ENCODE measurements around the gene LTC4S. TPM values are rescaled to one million over a fixed set of nuclear protein-coding genes. Genes with fewer than 3 reads are reported as not detected.

The LTC4S gene
- total RNA-seq, 4 donors from 2014 or later, result 7.5 to 8.8 (median 8.2) TPM; not detected in 1

DNA sequence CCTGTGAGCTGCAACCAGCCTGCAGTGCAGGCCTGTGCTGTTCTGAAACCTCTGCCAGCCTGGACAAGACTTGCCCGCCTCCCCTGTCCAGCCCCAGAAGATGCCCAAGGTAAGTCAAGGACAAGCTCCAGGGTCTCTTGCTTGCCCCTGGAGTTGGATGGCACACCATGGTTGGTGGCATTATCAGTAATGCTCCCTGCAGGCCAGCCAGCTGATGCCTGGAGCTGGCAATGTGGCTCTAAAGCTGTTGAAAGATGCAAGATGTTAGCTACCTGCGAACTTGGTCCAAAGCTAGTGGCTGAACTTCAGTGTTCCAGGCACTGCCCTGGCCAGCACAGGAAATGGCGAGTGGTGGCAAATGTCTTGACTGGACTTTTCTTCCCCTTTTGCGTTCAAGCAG is 14.0 kb upstream of the LTC4S start:
- Histone ChIP-seq H3K4me1 (no peaks in the 10 kb centered on the region), H3K9me3 (no peaks in the 10 kb centered on the region), H3K36me3 (peaks cover 0 to 55% of the 10 kb centered on the region in 2 donors), H3K27me3 (no peaks in the 10 kb centered on the region), H3K4me3 (no peak overlapping the region), H3K27ac (no peak overlapping the region)
- no peak for TF ChIP-seq POLR2A (IDR thresholded peaks at IDR 0.05)
- TF ChIP-seq EP300 (IDR thresholded peaks at IDR 0.05), result no peak
- TF ChIP-seq POLR2AphosphoS5 (IDR thresholded peaks at IDR 0.05), result no peak
- TF ChIP-seq, protein P1, sequence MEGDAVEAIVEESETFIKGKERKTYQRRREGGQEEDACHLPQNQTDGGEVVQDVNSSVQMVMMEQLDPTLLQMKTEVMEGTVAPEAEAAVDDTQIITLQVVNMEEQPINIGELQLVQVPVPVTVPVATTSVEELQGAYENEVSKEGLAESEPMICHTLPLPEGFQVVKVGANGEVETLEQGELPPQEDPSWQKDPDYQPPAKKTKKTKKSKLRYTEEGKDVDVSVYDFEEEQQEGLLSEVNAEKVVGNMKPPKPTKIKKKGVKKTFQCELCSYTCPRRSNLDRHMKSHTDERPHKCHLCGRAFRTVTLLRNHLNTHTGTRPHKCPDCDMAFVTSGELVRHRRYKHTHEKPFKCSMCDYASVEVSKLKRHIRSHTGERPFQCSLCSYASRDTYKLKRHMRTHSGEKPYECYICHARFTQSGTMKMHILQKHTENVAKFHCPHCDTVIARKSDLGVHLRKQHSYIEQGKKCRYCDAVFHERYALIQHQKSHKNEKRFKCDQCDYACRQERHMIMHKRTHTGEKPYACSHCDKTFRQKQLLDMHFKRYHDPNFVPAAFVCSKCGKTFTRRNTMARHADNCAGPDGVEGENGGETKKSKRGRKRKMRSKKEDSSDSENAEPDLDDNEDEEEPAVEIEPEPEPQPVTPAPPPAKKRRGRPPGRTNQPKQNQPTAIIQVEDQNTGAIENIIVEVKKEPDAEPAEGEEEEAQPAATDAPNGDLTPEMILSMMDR (IDR thresholded peaks at IDR 0.05), result no peak
- WGBS, 2 donors (ENCODE audit: low coverage in 1 of 2), result 66 to 92% methylated on average over 2 of the region's 4 CpGs
- ATAC-seq, result no peak

DNA sequence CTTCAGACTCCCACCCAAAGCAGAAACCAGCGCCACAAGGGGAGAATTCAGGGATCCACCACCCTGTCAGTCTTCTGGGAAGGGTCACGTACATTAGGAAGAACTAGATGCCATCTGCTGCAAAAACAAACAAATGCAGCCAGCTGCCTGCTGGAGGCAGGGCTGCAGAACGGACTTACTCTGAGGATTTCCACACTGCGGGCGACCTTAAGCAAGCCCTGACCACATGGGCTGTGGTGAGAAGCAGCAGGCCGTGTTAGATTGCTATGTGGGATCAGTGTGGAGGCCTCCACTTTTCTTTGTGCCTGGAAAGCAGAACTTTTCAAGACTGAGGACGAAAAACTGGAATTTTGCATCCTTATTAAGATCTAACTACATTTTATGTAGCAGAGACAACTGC is 13.4 kb upstream of the LTC4S start:
- Histone ChIP-seq H3K27me3 (no peaks in the 10 kb centered on the region), H3K27ac (no peak overlapping the region), H3K4me3 (no peak overlapping the region), H3K9me3 (no peaks in the 10 kb centered on the region), H3K4me1 (no peaks in the 10 kb centered on the region), H3K36me3 (peaks cover 0 to 50% of the 10 kb centered on the region in 2 donors)
- WGBS, 2 donors (ENCODE audit: low coverage in 1 of 2), result 85 to 88% methylated on average over 4 to 5 of the region's 7 CpGs
- TF ChIP-seq POLR2A (IDR thresholded peaks at IDR 0.05), result no peak
- TF ChIP-seq, protein P1 (IDR thresholded peaks at IDR 0.05), result no peak
- no peak for ATAC-seq

DNA sequence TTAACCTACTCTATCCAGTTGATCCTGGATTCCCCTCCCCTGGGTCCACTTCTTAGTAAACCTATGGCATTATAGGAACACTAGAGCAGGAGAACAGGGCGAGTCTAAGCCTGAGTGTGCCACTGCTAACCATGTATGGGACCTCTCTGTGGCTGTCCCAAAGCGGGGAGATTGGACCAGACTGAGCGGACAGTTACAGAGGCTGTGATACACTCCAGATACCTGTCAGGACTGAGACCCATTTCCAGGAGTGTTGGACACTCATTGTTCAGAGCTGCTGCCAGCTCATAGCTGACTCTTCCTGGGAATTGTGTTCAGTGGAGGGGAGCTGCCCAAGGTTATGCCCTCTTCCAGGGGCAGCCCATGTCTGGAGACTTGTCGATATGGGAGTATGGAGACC is 11.9 kb upstream of the LTC4S start:
- Histone ChIP-seq H3K4me1 (no peaks in the 10 kb centered on the region), H3K9me3 (no peaks in the 10 kb centered on the region), H3K27me3 (no peaks in the 10 kb centered on the region), H3K36me3 (peaks cover 0 to 37% of the 10 kb centered on the region in 2 donors), H3K27ac (no peak overlapping the region), H3K4me3 (no peak overlapping the region)
- no peak for ATAC-seq
- 67 to 73% methylated on average over 1 to 3 of the region's 4 CpGs for WGBS, 2 donors (ENCODE audit: low coverage in 1 of 2)
- TF ChIP-seq EP300 (IDR thresholded peaks at IDR 0.05), result no peak

DNA sequence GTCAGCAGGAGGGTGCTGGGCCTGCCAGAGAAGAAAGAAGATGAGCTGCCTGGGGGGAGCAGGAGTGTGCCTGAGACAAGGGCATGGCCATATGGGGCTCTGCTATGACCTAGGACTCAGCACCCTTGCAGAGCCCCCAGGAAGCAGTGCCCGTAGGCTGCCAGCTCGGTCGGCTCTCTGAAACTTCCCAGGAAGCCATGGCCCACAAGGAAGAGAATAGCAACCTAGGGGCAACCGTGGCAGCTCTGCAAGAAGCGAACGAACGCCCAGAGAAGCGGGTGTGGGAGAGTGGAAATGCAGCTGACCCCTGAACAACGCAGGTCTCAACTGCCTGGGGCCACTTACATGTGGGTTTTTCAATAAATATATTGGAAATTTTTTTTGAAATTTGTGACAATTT is 10.7 kb upstream of the LTC4S start:
- Histone ChIP-seq H3K9me3 (no peaks in the 10 kb centered on the region), H3K27ac (no peak overlapping the region), H3K4me3 (no peak overlapping the region), H3K27me3 (no peaks in the 10 kb centered on the region), H3K36me3 (peaks cover 0 to 27% of the 10 kb centered on the region in 2 donors), H3K4me1 (no peaks in the 10 kb centered on the region)
- ATAC-seq, result no peak
- no peak for TF ChIP-seq EP300 (IDR thresholded peaks at IDR 0.05)
- no peak for TF ChIP-seq POLR2AphosphoS5 (IDR thresholded peaks at IDR 0.05)
- TF ChIP-seq POLR2A (IDR thresholded peaks at IDR 0.05), result no peak
- TF ChIP-seq, protein P1 (IDR thresholded peaks at IDR 0.05), result no peak
- WGBS, 2 donors (ENCODE audit: low coverage in 1 of 2), result 88 to 97% methylated on average over 1 to 6 of the region's 9 CpGs

DNA sequence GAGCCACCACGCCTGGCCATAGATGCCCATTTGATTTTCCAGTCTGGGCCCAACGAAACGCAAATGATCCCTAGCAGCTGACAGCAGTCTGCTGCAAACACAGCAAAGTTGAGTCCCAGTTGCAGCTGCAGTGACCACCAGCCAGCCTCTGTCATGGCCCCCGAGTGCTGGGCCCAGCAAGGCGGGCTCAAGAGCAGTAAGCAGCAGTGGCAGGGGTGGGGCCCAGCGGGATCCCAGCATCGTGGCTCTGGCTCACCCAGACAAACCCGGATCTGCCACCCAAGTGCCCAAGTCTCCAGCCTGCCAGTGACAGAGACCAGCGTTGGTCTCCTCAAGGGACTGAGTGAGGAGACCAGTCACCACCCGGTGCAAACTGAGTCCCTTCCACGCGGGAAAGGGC is 6.9 kb upstream of the LTC4S start:
- no peaks in the 10 kb centered on the region for H3K9me3 ChIP-seq
- no peak for TF ChIP-seq POLR2A (IDR thresholded peaks at IDR 0.05)
- no peak for TF ChIP-seq EP300 (IDR thresholded peaks at IDR 0.05)
- TF ChIP-seq POLR2AphosphoS5 (IDR thresholded peaks at IDR 0.05), result no peak
- TF ChIP-seq, protein P1 (IDR thresholded peaks at IDR 0.05), result no peak
- no peak overlapping the region for H3K4me3 ChIP-seq
- H3K27me3 ChIP-seq, result no peaks in the 10 kb centered on the region
- ATAC-seq, result no peak
- 74 to 80% methylated on average over 3 to 6 of the region's 12 CpGs for WGBS, 2 donors (ENCODE audit: low coverage in 1 of 2)
- no peak overlapping the region for H3K27ac ChIP-seq
- H3K36me3 ChIP-seq, result no peaks in the 10 kb centered on the region
- H3K4me1 ChIP-seq, result peaks cover 0 to 4% (median 0%) of the 10 kb centered on the region in 3 donors
